ENCODE measurements around the gene RASA3.

GRCh38 chr13:114103801-114104654 is 28.4 kb downstream of the RASA3 start:
- TF ChIP-seq, protein P1, sequence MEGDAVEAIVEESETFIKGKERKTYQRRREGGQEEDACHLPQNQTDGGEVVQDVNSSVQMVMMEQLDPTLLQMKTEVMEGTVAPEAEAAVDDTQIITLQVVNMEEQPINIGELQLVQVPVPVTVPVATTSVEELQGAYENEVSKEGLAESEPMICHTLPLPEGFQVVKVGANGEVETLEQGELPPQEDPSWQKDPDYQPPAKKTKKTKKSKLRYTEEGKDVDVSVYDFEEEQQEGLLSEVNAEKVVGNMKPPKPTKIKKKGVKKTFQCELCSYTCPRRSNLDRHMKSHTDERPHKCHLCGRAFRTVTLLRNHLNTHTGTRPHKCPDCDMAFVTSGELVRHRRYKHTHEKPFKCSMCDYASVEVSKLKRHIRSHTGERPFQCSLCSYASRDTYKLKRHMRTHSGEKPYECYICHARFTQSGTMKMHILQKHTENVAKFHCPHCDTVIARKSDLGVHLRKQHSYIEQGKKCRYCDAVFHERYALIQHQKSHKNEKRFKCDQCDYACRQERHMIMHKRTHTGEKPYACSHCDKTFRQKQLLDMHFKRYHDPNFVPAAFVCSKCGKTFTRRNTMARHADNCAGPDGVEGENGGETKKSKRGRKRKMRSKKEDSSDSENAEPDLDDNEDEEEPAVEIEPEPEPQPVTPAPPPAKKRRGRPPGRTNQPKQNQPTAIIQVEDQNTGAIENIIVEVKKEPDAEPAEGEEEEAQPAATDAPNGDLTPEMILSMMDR (IDR thresholded peaks at IDR 0.05; ENCODE audit: insufficient read depth, low read length) = no peak
- TF ChIP-seq POLR2AphosphoS5 (IDR thresholded peaks at IDR 0.05; ENCODE audit: low read depth) (no peak), REST (IDR thresholded peaks at IDR 0.05; ENCODE audit: insufficient replicate concordance, low read depth) (no peak)
